Pancreas (tissue), 10 donors: Measurements from ENCODE around the gene RBM43. TPM values are rescaled to one million over a fixed set of nuclear protein-coding genes. Genes with fewer than 3 reads are reported as not detected.

Experiments
- ATAC-seq, 4 donors: fragments of 200-7000 bp; cut with Tn5 transposase; one replicate each; pipeline versions ENCODE4 v1.8.0 to v1.9.1; 2020; ENCODE audit warnings: mild to moderate bottlenecking in 4 of 4, moderate library complexity in 4 of 4
- DNase-seq, 6 donors: peaks; one replicate each; pipeline ENCODE4 v3.0.0-alpha.2; 2020
- FAIRE-seq: peaks from 2 replicates; lab custom pipeline; 2012; peaks lifted over from hg19 to GRCh38; lab: Jason Lieb, UNC
- H3K27ac ChIP-seq, 4 donors: fragments of 200-600 bp; sonication (generic); 1 replicate in 3 of 4; 2 replicates in 1 of 4; pipeline versions ENCODE4 v1.5.0 to v1.8.0; 2020
- H3K27me3 ChIP-seq, 4 donors: fragments of 200-600 bp; one replicate each; pipeline ENCODE4 v1.8.0; 2021
- H3K36me3 ChIP-seq, 3 donors: fragments of 200-600 bp; sonication (generic) in 1 of 3; one replicate each; pipeline versions ENCODE4 v1.5.0 to v1.8.0; 2020 to 2021
- H3K4me1 ChIP-seq, 3 donors: fragments of 200-600 bp; one replicate each; pipeline ENCODE4 v1.8.0; 2021
- H3K4me3 ChIP-seq, 4 donors: fragments of 200-600 bp; sonication (generic) in 2 of 4; one replicate each; pipeline versions ENCODE4 v1.5.0 to v1.8.0; 2020 to 2021
- H3K9me3 ChIP-seq, 4 donors: fragments of 200-600 bp; one replicate each; pipeline ENCODE4 v1.8.0; 2021
- CTCF ChIP-seq, 4 donors: fragments of 200-600 bp; sonication (generic) in 3 of 4; IDR thresholded peaks; one replicate each; pipeline versions ENCODE4 v1.5.0 to v1.8.0; 2021; ENCODE audit warnings: antibody characterized with exemption in 4 of 4
- WGBS, 2 donors: extraction: QIAGEN DNeasy Blood & Tissue Kit; methylation state at CpG; one replicate each; pipeline ENCODE4 v1.1.7; 2013; 5-methylcytosine and 5-hydroxymethylcytosine counted together
- intact Hi-C, 3 donors: fragments of 100-400 bp; cut with DNase I; formaldehyde crosslinking; loops; one replicate each; pipeline versions ENCODE4 v1.11.1 to v1.14.2; 2022
- polyA plus RNA-seq, 2 donors: library from polyadenylated mRNA; stranded (reverse); fragments of 200-250 nt; gene quantifications; one replicate each; pipeline ENCODE4 v1.2.3, GENCODE V29; 2013
- total RNA-seq, 6 donors: library from RNA; stranded (reverse); fragmentation: NEBNext Ultra II Directional in 4 of 6; extraction: Animal tissue kit (Norgen Biotek cat#: 25700) in 4 of 6; gene quantifications; one replicate each; pipeline versions ENCODE4 v1.2.1 to v1.2.4, GENCODE V29; 2021 to 2023
- donor health status: healthy with polysubstance abuse.
- donor health status: DM: no; HTN: no; CAD: no; lungs with moderate emphysema.
- donor health status: DM: no; HTN: no; CAD: no.
- donor health status: control.
- donor health status: control.
- donor health status: Bipolar disorder and iron deficiency.
- donor health status: DM: yes; HTN: yes; CAD: no.
- donor health status: DM: no; HTN: no; CAD: no.
- donor health status: DM: no; HTN: no; CAD: no.
- donor health status: DM: yes; HTN: yes; CAD: no.

The RBM43 gene
- total and polyA plus RNA-seq, 8 donors, result 1.4 to 4.2 (median 2.8) TPM

- no peak overlapping the region for H3K4me3 ChIP-seq
- intact Hi-C loops, result no loop called here
- no peak overlapping the region for H3K27ac ChIP-seq
- 77 to 81% methylated on average over 3 of the region's 3 CpGs for WGBS, 2 donors
- no peaks in the 10 kb centered on the region for H3K4me1 ChIP-seq
- no peaks in the 10 kb centered on the region for H3K9me3 ChIP-seq
- no peak for ATAC-seq
- no peak for TF ChIP-seq CTCF (IDR thresholded peaks at IDR 0.05)
- H3K36me3 ChIP-seq, result no peaks in the 10 kb centered on the region
- peaks cover 0 to 4% (median 0%) of the 10 kb centered on the region in 4 donors for H3K27me3 ChIP-seq
- no peak for DNase-seq
- no peak for FAIRE-seq
These were observed 54.6 kb downstream of the RBM43 start for GRCh38 chr2:151207100-151207499.

GRCh38 chr2:151206446-151206968 is 55.2 kb downstream of the RBM43 start:
- H3K36me3 ChIP-seq, result no peaks in the 10 kb centered on the region
- peaks cover 0 to 4% (median 0%) of the 10 kb centered on the region in 4 donors for H3K27me3 ChIP-seq
- H3K9me3 ChIP-seq, result no peaks in the 10 kb centered on the region
- H3K4me1 ChIP-seq, result no peaks in the 10 kb centered on the region
- 75 to 86% methylated on average over 4 of the region's 4 CpGs for WGBS, 2 donors
- DNase-seq (no peak), FAIRE-seq (no peak), ATAC-seq (no peak)
- no peak overlapping the region for H3K4me3 ChIP-seq
- H3K27ac ChIP-seq, result no peak overlapping the region
- TF ChIP-seq CTCF (IDR thresholded peaks at IDR 0.05), result no peak
- intact Hi-C loops, result no loop called here

- intact Hi-C loops, result no loop called here
- Histone ChIP-seq H3K27ac (no peak overlapping the region), H3K27me3 (peaks cover 0 to 4% (median 0%) of the 10 kb centered on the region in 4 donors), H3K4me3 (no peak overlapping the region), H3K36me3 (no peaks in the 10 kb centered on the region), H3K4me1 (no peaks in the 10 kb centered on the region), H3K9me3 (no peaks in the 10 kb centered on the region)
- no peak for TF ChIP-seq CTCF (IDR thresholded peaks at IDR 0.05)
- ATAC-seq, result no peak
- no peak for DNase-seq
- FAIRE-seq, result no peak
- WGBS, 2 donors, result 53 to 55% methylated on average over 3 of the region's 3 CpGs
These were observed 56.1 kb downstream of the RBM43 start for GRCh38 chr2:151205571-151205970.

- Histone ChIP-seq H3K36me3 (no peaks in the 10 kb centered on the region), H3K4me1 (no peaks in the 10 kb centered on the region), H3K9me3 (no peaks in the 10 kb centered on the region), H3K4me3 (no peak overlapping the region), H3K27ac (no peak overlapping the region), H3K27me3 (peaks cover 0 to 4% (median 0%) of the 10 kb centered on the region in 4 donors)
- intact Hi-C loops, result no loop called here
- DNase-seq, result no peak
- no peak for FAIRE-seq
- 75 to 77% methylated on average over 3 of the region's 3 CpGs for WGBS, 2 donors
- no peak for TF ChIP-seq CTCF (IDR thresholded peaks at IDR 0.05)
- no peak for ATAC-seq
These were observed 56.9 kb downstream of the RBM43 start for GRCh38 chr2:151204756-151205155.

GRCh38 chr2:151200844-151201243 is 60.8 kb downstream of the RBM43 start:
- no peak for TF ChIP-seq CTCF (IDR thresholded peaks at IDR 0.05)
- DNase-seq, result no peak
- Histone ChIP-seq H3K9me3 (no peaks in the 10 kb centered on the region), H3K36me3 (no peaks in the 10 kb centered on the region), H3K27ac (no peak overlapping the region), H3K27me3 (no peaks in the 10 kb centered on the region), H3K4me1 (no peaks in the 10 kb centered on the region), H3K4me3 (no peak overlapping the region)
- 16 to 37% methylated on average over 2 of the region's 2 CpGs for WGBS, 2 donors
- intact Hi-C loops, result no loop called here
- ATAC-seq, result no peak
- no peak for FAIRE-seq
